Fibroblast of villous mesenchyme (primary cell): ENCODE measurements around the gene RNF181. TPM values are rescaled to one million over a fixed set of nuclear protein-coding genes. Genes with fewer than 3 reads are reported as not detected.

Experiments used
- DNase-seq: peaks from one replicate; pipeline ENCODE4 v3.0.0-alpha.2; 2010; ENCODE audit warnings: low read depth
- H3K4me3 ChIP-seq: 2 replicates; pipeline ENCODE4 v1.5.1; 2011; ENCODE audit warnings: low read depth, mild to moderate bottlenecking, low read length
- total RNA-seq: library from RNA; depleted of rRNA; stranded (reverse); fragments of >200 nt; gene quantifications from 2 replicates; pipeline ENCODE4 v1.2.3, GENCODE V29; 2012
- TF ChIP-seq, protein P1 (sequence below): IDR thresholded peaks from 2 replicates; pipeline ENCODE4 v1.5.1; 2012; ENCODE audit warnings: low read depth, mild to moderate bottlenecking, low read length; ENCODE audit not compliant: insufficient read depth

The RNF181 gene
- total RNA-seq, 1 donor, result 130 TPM

- TF ChIP-seq, protein P1, sequence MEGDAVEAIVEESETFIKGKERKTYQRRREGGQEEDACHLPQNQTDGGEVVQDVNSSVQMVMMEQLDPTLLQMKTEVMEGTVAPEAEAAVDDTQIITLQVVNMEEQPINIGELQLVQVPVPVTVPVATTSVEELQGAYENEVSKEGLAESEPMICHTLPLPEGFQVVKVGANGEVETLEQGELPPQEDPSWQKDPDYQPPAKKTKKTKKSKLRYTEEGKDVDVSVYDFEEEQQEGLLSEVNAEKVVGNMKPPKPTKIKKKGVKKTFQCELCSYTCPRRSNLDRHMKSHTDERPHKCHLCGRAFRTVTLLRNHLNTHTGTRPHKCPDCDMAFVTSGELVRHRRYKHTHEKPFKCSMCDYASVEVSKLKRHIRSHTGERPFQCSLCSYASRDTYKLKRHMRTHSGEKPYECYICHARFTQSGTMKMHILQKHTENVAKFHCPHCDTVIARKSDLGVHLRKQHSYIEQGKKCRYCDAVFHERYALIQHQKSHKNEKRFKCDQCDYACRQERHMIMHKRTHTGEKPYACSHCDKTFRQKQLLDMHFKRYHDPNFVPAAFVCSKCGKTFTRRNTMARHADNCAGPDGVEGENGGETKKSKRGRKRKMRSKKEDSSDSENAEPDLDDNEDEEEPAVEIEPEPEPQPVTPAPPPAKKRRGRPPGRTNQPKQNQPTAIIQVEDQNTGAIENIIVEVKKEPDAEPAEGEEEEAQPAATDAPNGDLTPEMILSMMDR, result no peak
- peak; percentile 28 for DNase-seq
- H3K4me3 ChIP-seq, result peak overlapping the region; percentile 56
Measured at GRCh38 chr2:85583667-85584353, 11.7 kb upstream of the RNF181 start.

DNA sequence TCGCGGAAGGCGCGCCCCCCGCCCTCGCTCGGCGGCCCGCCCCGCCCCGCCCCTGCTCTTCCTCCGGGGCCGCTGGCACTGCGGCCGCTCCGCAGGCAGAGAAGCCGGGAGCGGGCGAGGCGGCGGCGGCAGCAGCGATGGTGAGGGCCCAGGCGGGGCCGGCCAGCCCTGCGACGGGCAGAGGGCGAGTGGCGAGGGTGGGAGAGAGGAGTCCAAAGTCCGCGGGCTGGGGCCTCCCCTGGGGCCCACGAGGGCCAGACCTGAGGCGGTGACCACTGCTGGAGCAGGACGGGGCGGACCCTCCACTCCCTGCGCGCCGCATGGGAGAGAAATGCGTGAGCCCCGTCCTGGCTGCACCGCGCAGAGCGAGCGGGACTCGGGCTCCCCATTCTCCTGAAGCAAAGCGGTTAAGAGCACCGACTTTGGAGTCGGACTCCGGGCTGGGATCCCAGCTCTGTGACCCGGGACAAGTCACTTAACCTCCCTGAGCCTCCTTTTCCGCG, 11.1 kb upstream of the RNF181 start, which contains the start of gene VAMP5:
TSS of gene VAMP5 (plus strand) at position 78 of the 503 bp plus-strand sequence. CDS start at position 138, 60 bp downstream.
- peak within 1 kb of the TSS; percentile 64 for H3K4me3 ChIP-seq
- peak; percentile 27 for DNase-seq
- TF ChIP-seq, protein P1, result no peak

DNA sequence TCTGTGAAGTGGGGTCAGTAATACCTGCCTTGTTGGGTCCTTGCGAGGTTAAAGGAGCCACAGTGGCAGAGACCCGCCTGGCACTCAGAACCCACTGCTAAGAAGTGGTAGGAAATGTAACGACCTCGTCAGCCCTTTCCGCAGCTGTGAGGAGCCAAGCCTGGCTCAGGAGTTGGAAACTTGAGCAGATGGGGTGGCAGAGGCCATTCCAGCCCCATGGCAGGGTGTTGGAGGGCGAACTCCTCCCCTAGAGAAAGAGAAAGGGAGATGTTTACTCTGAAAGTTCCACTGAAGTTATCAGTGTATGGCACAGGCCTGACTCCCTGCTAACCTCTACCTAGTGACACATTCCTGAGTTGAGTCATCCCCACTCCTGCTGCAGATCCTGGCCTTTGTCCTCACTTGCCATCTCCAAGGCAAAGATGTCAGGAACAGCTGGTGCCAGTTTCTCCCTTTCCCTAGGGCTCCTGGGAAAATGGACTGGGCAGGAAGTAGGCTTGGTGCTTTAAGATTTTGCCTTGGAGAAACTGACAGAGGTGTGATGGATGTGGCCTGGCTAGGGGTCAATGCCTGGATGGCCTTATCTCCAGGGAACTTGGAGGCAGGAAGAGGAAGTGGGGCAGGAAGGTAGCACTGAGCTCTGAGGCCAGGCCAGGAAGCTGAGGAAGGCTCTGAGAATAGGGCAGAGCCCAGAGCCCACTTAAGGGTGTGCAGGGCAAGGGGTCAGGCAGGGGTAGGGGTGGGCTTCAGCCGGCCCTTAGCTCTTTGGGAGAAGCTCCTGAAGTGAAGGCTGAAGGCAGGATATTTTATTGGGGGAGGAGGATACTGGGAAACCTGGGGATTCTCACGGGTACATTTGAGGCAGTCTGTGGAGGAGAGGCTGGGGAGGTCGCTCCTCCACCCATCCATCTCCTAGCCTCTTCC, 10.4 kb upstream of the RNF181 start:
- DNase-seq, result peak; percentile 55
- peak overlapping the region; percentile 64 for H3K4me3 ChIP-seq
- TF ChIP-seq, protein P1, result no peak

- peak; percentile 64 for DNase-seq
- H3K4me3 ChIP-seq, result peak overlapping the region; percentile 64
- TF ChIP-seq, protein P1, result no peak
Measured at GRCh38 chr2:85585781-85586105, 9.8 kb upstream of the RNF181 start.

GRCh38 chr2:85588236-85588635, 7.3 kb upstream of the RNF181 start:
- no peak for DNase-seq
- no peak overlapping the region for H3K4me3 ChIP-seq
- TF ChIP-seq, protein P1, result no peak

DNA sequence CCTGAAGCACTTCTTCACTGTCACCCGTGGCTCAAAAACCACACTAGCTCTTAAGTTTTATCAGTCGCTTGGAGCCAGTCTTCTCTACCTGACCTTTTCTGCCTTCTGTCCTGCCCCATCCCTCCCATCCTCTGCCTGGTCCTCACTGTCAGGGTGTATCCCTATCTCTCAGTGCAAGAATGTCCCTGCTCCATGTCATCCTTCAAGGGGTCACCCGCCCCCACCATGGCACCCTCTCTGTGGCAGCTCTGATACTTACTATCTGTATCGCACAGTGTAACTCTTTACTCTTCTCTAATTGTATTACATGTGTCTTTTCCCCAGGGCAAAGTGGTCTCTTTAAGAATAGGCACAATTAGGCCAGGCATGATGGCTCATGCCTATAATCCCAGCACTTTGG, 6.9 kb upstream of the RNF181 start:
- DNase-seq, result no peak
- TF ChIP-seq, protein P1, result no peak
- H3K4me3 ChIP-seq, result no peak overlapping the region
